ENCODE data around the gene PADI3. TPM values are rescaled to one million over a fixed set of nuclear protein-coding genes. Genes with fewer than 3 reads are reported as not detected.

PADI3 gene
- 0.15 TPM for polyA plus RNA-seq (2013, experiment 1 of 2)
- 0.38 TPM for polyA plus RNA-seq (2013, experiment 2 of 2)

- Histone ChIP-seq H3K27me3 (ENCODE audit: insufficient read depth, low read length) (no peaks in the 10 kb centered on the region), H3K36me3 (ENCODE audit: insufficient read depth, low read length) (no peaks in the 10 kb centered on the region), H3K4me1 (ENCODE audit: insufficient read depth, low read length) (peaks cover 7% of the 10 kb centered on the region; the same call in 1 of the 2 replicates), H3K4me3 (ENCODE audit: low read length) (no peak within 1 kb of the TSS), H3K9ac (ENCODE audit: low read depth, low read length) (no peak within 1 kb of the TSS), H3K9me3 (ENCODE audit: insufficient read depth, low read depth, low read length) (no peaks in the 10 kb centered on the region), H3K27ac (ENCODE audit: low read depth, low read length) (no peak within 1 kb of the TSS)
- WGBS: 85% methylated on average over 9 of the region's 9 CpGs
Measured at GRCh38 chr1:17248781-17249180, at the start of gene PADI3. Gene PADI3, plus strand, starts transcription at chr1:17249098. Its CDS starts 40 bp downstream, at chr1:17249138.

DNA sequence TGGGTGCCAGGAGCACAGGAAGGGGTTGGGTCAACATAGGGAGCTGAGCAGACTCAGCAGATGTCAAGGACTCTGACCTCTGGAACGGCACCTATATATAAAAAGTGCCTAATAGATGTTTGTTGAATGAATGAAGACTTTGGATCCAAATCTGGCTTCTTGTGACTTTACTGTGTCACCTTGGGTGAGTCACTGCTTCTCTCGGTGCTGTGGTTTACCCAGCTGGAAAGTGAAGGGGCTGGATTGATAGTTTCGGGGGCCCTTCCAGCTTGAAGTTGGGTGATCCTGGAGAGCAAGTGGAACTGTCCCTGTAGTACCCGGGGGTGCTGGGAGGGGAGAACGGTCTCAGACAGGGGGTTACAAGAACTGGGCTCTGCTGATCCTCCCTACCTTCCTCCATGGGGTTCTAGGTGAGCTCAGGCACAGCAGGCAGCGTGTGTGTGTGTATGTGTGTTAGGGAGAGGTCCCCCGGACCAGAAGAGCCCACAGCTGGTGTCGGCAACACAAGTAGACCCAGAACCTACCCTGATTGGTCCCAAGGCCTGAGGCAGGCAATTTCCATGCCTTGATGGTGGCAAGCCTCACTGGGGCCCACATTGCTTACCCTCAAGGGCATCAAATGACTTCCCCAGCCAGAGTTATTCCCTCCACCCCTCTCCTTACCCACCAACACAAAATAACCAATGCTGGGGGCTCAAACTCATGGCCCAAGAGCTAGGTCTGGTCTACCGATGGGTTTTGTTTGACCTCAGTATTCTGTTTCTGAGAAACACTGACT lies 49.4 kb upstream of the PADI3 start:
- Histone ChIP-seq H3K9ac (ENCODE audit: low read depth, low read length) (no peak overlapping the region), H3K4me1 (ENCODE audit: insufficient read depth, low read length) (peaks cover 8% of the 10 kb centered on the region), H3K27ac (ENCODE audit: low read depth, low read length) (no peak overlapping the region), H3K9me3 (ENCODE audit: insufficient read depth, low read depth, low read length) (no peaks in the 10 kb centered on the region), H3K36me3 (ENCODE audit: insufficient read depth, low read length) (no peaks in the 10 kb centered on the region), H3K4me3 (ENCODE audit: low read length) (no peak overlapping the region), H3K27me3 (ENCODE audit: insufficient read depth, low read length) (no peaks in the 10 kb centered on the region)
- 86% methylated on average over 9 of the region's 9 CpGs for WGBS

DNA sequence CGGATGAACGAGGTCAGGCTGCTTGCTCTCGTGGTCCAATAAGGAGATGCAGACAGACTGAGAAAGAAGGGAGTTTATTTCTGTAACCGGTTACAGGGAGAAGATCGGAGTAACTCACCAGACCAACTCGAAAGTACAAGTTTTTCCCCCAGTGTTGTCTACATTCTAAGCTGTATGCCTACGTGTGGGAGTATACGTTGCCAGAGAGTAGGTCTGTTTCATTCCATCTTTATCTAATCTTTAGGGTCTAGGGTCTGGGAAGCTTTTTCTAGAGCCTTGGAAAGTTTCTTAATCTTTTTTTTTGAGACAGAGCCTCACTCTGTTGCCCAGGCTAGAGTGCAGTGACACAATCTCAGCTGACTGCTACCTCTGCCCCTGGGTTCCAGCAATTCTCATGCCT lies 48.7 kb upstream of the PADI3 start:
- 86% methylated on average over 6 of the region's 8 CpGs for WGBS

DNA sequence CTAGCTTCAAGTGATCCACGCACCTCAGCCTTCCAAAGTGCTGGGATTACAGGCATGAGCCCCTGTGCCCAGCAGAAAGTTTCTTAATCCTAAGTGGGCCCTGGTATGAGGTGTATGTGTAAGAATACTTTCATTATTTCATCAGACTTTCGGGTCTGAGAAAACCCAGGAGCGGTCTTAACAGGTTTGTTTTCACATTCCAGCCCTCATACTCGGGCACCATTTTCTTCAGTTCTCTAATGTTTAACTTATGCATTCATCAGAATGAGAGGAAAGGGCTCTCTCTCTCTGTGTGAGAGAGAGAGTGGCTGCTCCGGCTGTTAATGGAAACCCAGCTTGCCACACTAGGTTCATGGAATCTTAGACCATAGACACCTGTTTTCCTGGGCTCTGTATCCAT lies 48.1 kb upstream of the PADI3 start:
- Histone ChIP-seq H3K4me1 (ENCODE audit: insufficient read depth, low read length) (peaks cover 8% of the 10 kb centered on the region), H3K36me3 (ENCODE audit: insufficient read depth, low read length) (no peaks in the 10 kb centered on the region), H3K9me3 (ENCODE audit: insufficient read depth, low read depth, low read length) (no peaks in the 10 kb centered on the region), H3K27me3 (ENCODE audit: insufficient read depth, low read length) (no peaks in the 10 kb centered on the region), H3K4me3 (ENCODE audit: low read length) (no peak overlapping the region), H3K9ac (ENCODE audit: low read depth, low read length) (no peak overlapping the region), H3K27ac (ENCODE audit: low read depth, low read length) (no peak overlapping the region)
- WGBS: 87% methylated on average over 5 of the region's 5 CpGs

More for the DNA sequence above, 48.7 kb upstream of the PADI3 start:
- no peaks in the 10 kb centered on the region for H3K36me3 ChIP-seq (ENCODE audit: insufficient read depth, low read length)
- no peak overlapping the region for H3K9ac ChIP-seq (ENCODE audit: low read depth, low read length)
- H3K4me3 ChIP-seq (ENCODE audit: low read length): no peak overlapping the region
- H3K27me3 ChIP-seq (ENCODE audit: insufficient read depth, low read length): no peaks in the 10 kb centered on the region
- H3K9me3 ChIP-seq (ENCODE audit: insufficient read depth, low read depth, low read length): no peaks in the 10 kb centered on the region
- H3K27ac ChIP-seq (ENCODE audit: low read depth, low read length): no peak overlapping the region
- H3K4me1 ChIP-seq (ENCODE audit: insufficient read depth, low read length): peaks cover 8% of the 10 kb centered on the region

- H3K4me3 ChIP-seq (ENCODE audit: low read length): no peak overlapping the region
- WGBS: 73% methylated on average over 9 of the region's 9 CpGs
Measured at GRCh38 chr1:17201201-17202021, 47.5 kb upstream of the PADI3 start.

GRCh38 chr1:17204546-17205440 lies 44.1 kb upstream of the PADI3 start, which contains the start of gene PADI1:
Gene PADI1, plus strand, starts transcription at chr1:17205128. Its CDS starts 90 bp downstream, at chr1:17205218.
- Histone ChIP-seq H3K27me3 (ENCODE audit: insufficient read depth, low read length) (no peaks in the 10 kb centered on the region), H3K27ac (ENCODE audit: low read depth, low read length) (no peak within 1 kb of the TSS), H3K9ac (ENCODE audit: low read depth, low read length) (no peak within 1 kb of the TSS), H3K4me1 (ENCODE audit: insufficient read depth, low read length) (peaks cover 8% of the 10 kb centered on the region), H3K9me3 (ENCODE audit: insufficient read depth, low read depth, low read length) (no peaks in the 10 kb centered on the region), H3K4me3 (ENCODE audit: low read length) (no peak within 1 kb of the TSS), H3K36me3 (ENCODE audit: insufficient read depth, low read length) (no peaks in the 10 kb centered on the region)
- 86% methylated on average over 7 of the region's 9 CpGs for WGBS

More at GRCh38 chr1:17201201-17202021, 47.5 kb upstream of the PADI3 start:
- Histone ChIP-seq H3K27me3 (ENCODE audit: insufficient read depth, low read length) (no peaks in the 10 kb centered on the region), H3K27ac (ENCODE audit: low read depth, low read length) (no peak overlapping the region), H3K4me1 (ENCODE audit: insufficient read depth, low read length) (peaks cover 8% of the 10 kb centered on the region), H3K9ac (ENCODE audit: low read depth, low read length) (no peak overlapping the region), H3K9me3 (ENCODE audit: insufficient read depth, low read depth, low read length) (no peaks in the 10 kb centered on the region), H3K36me3 (ENCODE audit: insufficient read depth, low read length) (no peaks in the 10 kb centered on the region)

GRCh38 chr1:17205652-17206051 lies 43.2 kb upstream of the PADI3 start:
- Histone ChIP-seq H3K4me3 (ENCODE audit: low read length) (no peak overlapping the region), H3K4me1 (ENCODE audit: insufficient read depth, low read length) (peaks cover 8% of the 10 kb centered on the region), H3K27me3 (ENCODE audit: insufficient read depth, low read length) (no peaks in the 10 kb centered on the region), H3K9ac (ENCODE audit: low read depth, low read length) (no peak overlapping the region), H3K27ac (ENCODE audit: low read depth, low read length) (no peak overlapping the region), H3K9me3 (ENCODE audit: insufficient read depth, low read depth, low read length) (no peaks in the 10 kb centered on the region), H3K36me3 (ENCODE audit: insufficient read depth, low read length) (no peaks in the 10 kb centered on the region)
- WGBS: 95% methylated on average over 7 of the region's 7 CpGs

DNA sequence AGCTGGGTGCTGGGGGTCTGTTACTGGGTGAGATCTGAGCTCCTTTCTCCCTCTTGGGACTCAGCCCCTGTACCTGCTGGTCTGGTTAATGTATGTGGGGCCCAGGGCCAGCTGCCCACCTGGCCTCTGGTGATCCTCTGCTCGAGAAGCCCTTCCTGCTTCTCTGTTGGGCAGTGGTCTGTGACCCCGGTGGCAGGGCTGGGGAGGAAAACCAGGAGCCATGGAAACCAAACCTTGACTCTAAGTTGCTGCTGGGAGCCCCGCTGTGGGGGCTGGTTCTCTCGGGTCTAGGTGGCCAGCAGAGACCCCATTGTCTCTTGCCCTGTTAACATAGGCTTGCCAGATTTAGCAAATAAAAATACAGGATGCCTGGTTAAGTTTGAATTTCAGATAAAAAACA lies 42.7 kb upstream of the PADI3 start:
- Histone ChIP-seq H3K27me3 (ENCODE audit: insufficient read depth, low read length) (no peaks in the 10 kb centered on the region), H3K9ac (ENCODE audit: low read depth, low read length) (no peak overlapping the region), H3K36me3 (ENCODE audit: insufficient read depth, low read length) (no peaks in the 10 kb centered on the region), H3K27ac (ENCODE audit: low read depth, low read length) (no peak overlapping the region), H3K4me3 (ENCODE audit: low read length) (no peak overlapping the region), H3K4me1 (ENCODE audit: insufficient read depth, low read length) (peaks cover 6% of the 10 kb centered on the region), H3K9me3 (ENCODE audit: insufficient read depth, low read depth, low read length) (no peaks in the 10 kb centered on the region)
- 73% methylated on average over 4 of the region's 4 CpGs for WGBS

- Histone ChIP-seq H3K9ac (ENCODE audit: low read depth, low read length) (no peak overlapping the region), H3K9me3 (ENCODE audit: insufficient read depth, low read depth, low read length) (no peaks in the 10 kb centered on the region), H3K4me1 (ENCODE audit: insufficient read depth, low read length) (no peaks in the 10 kb centered on the region), H3K27ac (ENCODE audit: low read depth, low read length) (no peak overlapping the region), H3K4me3 (ENCODE audit: low read length) (no peak overlapping the region), H3K36me3 (ENCODE audit: insufficient read depth, low read length) (no peaks in the 10 kb centered on the region), H3K27me3 (ENCODE audit: insufficient read depth, low read length) (no peaks in the 10 kb centered on the region)
- WGBS: 91% methylated on average over 4 of the region's 4 CpGs
Measured at GRCh38 chr1:17207046-17207445, 41.9 kb upstream of the PADI3 start.

GRCh38 chr1:17207540-17207939 lies 41.4 kb upstream of the PADI3 start:
- no peaks in the 10 kb centered on the region for H3K27me3 ChIP-seq (ENCODE audit: insufficient read depth, low read length)
- 84% methylated on average over 5 of the region's 5 CpGs for WGBS
- H3K4me1 ChIP-seq (ENCODE audit: insufficient read depth, low read length): no peaks in the 10 kb centered on the region
- H3K9ac ChIP-seq (ENCODE audit: low read depth, low read length): no peak overlapping the region
- H3K27ac ChIP-seq (ENCODE audit: low read depth, low read length): no peak overlapping the region
- no peaks in the 10 kb centered on the region for H3K9me3 ChIP-seq (ENCODE audit: insufficient read depth, low read depth, low read length)
- H3K4me3 ChIP-seq (ENCODE audit: low read length): no peak overlapping the region
- no peaks in the 10 kb centered on the region for H3K36me3 ChIP-seq (ENCODE audit: insufficient read depth, low read length)
